ENCODE results near the gene NPNT. TPM values are rescaled to one million over a fixed set of nuclear protein-coding genes. Genes with fewer than 3 reads are reported as not detected.
A peak's percentile ranks its signal among the peaks of the same experiment; 100 is the strongest.

Gene NPNT
- total and polyA plus RNA-seq, 5 experiments from 2014 or later, result not detected

DNA sequence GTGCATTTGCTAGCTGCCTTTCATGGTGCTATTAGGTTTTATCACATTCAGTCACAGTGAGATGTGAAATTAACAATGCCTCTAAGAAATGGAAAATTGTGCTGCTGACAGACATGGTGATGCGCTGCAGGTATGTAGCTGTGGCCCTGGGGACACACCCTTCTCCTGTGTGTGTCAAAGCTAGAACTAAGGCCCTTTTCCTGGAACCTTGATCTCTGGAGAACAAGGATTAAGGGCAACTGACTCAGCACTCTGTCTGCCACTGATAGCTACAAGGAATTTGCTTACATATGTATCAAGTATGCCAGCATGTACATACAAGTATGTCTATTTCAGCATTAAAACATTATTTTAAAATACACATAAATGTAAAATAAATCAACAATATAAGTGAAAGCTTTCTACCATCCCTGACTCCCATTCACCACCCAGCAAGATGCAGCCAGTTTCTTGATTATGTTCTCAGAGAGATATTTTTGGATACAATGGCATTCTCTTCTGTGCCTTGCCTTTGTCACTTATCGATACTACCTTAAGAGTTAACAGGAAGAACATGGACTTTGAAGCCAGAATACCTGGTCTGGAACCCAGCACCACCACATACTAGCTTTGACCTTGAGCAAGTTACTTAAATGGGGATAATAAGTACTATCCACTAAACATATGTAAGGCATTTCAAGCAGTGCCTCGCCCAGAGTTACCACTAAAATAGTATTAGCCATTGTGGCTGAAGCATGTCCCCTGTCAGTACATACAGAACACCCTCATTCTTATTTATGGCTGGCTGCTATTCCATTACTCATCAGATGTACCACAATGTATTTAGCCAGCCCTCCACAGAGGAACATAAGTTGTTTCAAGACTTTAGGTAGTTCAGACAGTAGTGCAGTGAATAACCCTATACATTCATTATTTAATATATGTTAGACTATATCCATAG, 68.5 kb downstream of the NPNT start:
- no peaks in the 10 kb centered on the region for H3K4me1 Mint-ChIP-seq
- H3K27me3 Mint-ChIP-seq, result peaks cover 3 to 16% (median 10%) of the 10 kb centered on the region in 5 donors
- POLR2A ChIA-PET, result no interaction called here
- no peak overlapping the region for H3K27ac Mint-ChIP-seq
- H3K4me3 Mint-ChIP-seq, result no peak overlapping the region
- DNase-seq, result no peak
- H3K9me3 Mint-ChIP-seq, result no peaks in the 10 kb centered on the region
- ATAC-seq, result no peak
- H3K36me3 Mint-ChIP-seq, result no peaks in the 10 kb centered on the region

DNA sequence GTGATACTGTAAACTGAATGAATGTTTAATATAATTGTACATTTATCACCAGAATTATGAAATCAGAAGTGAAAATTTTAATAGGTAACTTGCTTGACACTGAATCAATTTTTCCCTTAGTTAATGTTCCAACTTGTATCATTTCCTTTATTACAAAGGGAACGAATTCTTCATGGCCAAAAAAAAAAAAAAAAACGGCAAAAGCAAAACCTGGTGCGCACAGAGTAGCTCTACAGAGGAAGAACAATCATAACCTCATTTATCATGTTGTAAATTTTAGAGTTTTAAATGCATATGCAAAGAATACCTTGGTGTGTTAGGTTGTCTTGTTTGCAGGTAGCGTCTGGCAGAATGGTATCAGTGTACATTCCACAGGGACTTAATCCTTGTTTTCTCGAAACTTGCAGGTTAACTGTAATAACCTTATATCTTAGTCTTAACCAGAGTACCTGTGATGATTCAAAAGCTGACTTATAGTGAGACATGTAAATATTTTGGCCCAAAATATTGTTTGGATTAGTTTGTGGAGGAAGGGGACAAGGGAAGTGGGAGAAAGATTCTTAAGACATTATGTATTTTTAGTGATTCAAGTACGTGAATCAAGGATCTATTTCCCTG, 70.0 kb downstream of the NPNT start:
- DNase-seq (no peak), ATAC-seq (no peak)
- POLR2A ChIA-PET, result no interaction called here
- Mint-ChIP-seq H3K9me3 (no peaks in the 10 kb centered on the region), H3K27ac (no peak overlapping the region), H3K4me1 (no peaks in the 10 kb centered on the region), H3K27me3 (peaks cover 3 to 17% (median 10%) of the 10 kb centered on the region in 5 donors), H3K36me3 (no peaks in the 10 kb centered on the region), H3K4me3 (no peak overlapping the region)

DNA sequence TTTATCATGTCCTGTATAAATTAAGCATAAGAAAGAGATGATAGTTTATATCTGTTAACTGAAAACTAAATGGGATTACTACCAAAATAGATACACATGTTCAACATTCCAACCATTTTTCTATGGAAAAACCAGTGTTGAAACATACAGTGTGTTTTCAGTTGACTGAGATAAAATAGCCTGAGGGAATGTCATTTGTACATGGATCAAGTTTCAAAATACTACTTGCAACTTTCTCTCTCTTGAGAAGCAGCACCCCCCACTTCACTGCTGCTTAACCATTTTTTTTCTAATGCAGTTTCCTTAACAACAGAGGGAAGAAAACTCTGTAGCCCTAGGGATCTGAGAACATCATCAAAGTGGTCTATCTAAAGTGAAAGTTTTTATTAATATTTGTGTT, 70.8 kb downstream of the NPNT start:
- H3K4me1 Mint-ChIP-seq, result no peaks in the 10 kb centered on the region
- no peaks in the 10 kb centered on the region for H3K9me3 Mint-ChIP-seq
- ATAC-seq (no peak), DNase-seq (no peak)
- H3K27me3 Mint-ChIP-seq, result peaks cover 3 to 18% (median 10%) of the 10 kb centered on the region in 5 donors
- no peaks in the 10 kb centered on the region for H3K36me3 Mint-ChIP-seq
- no peak overlapping the region for H3K27ac Mint-ChIP-seq
- no peak overlapping the region for H3K4me3 Mint-ChIP-seq
- POLR2A ChIA-PET, result no interaction called here

DNA sequence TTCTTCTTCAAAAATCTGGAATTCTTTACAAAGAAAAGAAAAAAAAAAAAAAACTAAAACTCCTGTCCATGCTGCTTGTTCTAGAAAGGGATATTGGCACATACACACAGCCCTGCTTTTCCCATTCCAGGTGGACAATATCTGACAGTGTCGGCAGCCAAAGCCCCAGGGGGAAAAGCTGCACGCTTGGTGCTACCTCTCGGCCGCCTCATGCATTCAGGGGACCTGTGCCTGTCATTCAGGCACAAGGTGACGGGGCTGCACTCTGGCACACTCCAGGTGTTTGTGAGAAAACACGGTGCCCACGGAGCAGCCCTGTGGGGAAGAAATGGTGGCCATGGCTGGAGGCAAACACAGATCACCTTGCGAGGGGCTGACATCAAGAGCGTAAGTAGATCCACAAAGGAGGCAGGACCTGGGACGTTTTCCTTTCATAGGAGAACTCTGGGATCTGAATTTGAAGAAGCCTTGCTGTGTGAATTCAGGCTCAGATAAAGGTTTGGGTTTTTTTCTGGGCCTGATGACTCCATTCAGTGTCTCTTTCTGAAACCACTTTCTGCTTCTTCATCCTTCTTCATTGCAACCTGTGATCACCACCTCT, 71.9 kb downstream of the NPNT start:
- Mint-ChIP-seq H3K27ac (no peak overlapping the region), H3K4me1 (no peaks in the 10 kb centered on the region), H3K27me3 (peaks cover 3 to 13% (median 7%) of the 10 kb centered on the region in 5 donors), H3K4me3 (no peak overlapping the region), H3K36me3 (no peaks in the 10 kb centered on the region), H3K9me3 (no peaks in the 10 kb centered on the region)
- DNase-seq, result no peak
- ATAC-seq, result no peak
- POLR2A ChIA-PET, result no interaction called here

DNA sequence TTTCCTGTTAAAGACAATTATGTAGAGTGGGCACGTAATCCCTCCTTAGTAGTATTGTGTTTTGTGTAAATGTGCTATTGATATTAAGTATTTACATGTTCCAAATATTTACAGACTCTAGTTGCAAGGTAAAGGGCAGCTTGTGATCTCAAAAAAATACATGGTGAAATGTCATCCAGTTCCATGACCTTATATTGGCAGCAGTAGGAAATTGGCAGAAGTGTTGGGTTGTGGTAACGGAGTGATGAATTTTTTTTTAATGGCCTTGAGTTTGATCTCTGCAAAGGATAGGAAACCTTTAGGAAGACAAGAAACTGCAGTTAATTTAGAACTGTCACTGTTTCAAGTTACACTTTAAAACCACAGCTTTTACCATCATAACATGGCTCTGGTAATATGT, 74.3 kb downstream of the NPNT start:
- ATAC-seq, result no peak
- Mint-ChIP-seq H3K9me3 (no peaks in the 10 kb centered on the region), H3K36me3 (no peaks in the 10 kb centered on the region), H3K4me1 (no peaks in the 10 kb centered on the region), H3K27ac (no peak overlapping the region), H3K27me3 (peaks cover 0 to 7% (median 1%) of the 10 kb centered on the region in 5 donors), H3K4me3 (no peak overlapping the region)
- DNase-seq, result no peak
- POLR2A ChIA-PET, result no interaction called here

DNA sequence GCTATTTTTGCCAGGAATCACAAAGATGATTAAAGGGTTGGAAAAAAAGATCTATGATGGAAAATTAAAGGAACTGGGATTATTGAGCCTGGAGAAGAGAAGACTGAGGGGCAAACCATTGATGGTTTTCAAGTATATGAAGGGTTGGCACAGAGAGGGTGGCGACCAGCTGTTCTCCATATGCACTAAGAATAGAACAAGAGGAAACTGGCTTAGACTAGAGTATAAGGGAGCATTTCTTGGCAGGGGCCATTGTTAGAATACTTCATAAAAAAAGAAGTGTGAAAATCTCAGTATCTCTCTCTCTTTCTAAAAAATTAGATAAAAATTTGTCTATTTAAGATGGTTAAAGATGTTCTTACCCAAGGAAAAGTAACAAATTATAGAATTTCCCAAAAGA, 75.1 kb downstream of the NPNT start:
- no peak for DNase-seq
- no peaks in the 10 kb centered on the region for H3K9me3 Mint-ChIP-seq
- no peak for ATAC-seq
- H3K4me1 Mint-ChIP-seq, result no peaks in the 10 kb centered on the region
- H3K4me3 Mint-ChIP-seq, result no peak overlapping the region
- POLR2A ChIA-PET, result no interaction called here
- H3K27ac Mint-ChIP-seq, result no peak overlapping the region
- H3K36me3 Mint-ChIP-seq, result no peaks in the 10 kb centered on the region
- H3K27me3 Mint-ChIP-seq, result peaks cover 0 to 7% (median 1%) of the 10 kb centered on the region in 5 donors

DNA sequence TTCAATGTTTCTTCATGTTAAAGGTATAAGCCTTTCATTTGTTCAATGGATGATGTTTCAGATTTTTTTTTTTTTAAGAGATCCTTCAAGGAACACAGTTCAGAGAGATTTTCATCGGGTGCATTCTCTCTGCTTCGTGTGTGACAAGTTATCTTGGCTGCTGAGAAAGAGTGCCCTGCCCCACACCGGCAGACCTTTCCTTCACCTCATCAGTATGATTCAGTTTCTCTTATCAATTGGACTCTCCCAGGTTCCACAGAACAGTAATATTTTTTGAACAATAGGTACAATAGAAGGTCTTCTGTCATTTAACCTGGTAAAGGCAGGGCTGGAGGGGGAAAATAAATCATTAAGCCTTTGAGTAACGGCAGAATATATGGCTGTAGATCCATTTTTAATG, 75.8 kb downstream of the NPNT start:
- POLR2A ChIA-PET, result no interaction called here

DNA sequence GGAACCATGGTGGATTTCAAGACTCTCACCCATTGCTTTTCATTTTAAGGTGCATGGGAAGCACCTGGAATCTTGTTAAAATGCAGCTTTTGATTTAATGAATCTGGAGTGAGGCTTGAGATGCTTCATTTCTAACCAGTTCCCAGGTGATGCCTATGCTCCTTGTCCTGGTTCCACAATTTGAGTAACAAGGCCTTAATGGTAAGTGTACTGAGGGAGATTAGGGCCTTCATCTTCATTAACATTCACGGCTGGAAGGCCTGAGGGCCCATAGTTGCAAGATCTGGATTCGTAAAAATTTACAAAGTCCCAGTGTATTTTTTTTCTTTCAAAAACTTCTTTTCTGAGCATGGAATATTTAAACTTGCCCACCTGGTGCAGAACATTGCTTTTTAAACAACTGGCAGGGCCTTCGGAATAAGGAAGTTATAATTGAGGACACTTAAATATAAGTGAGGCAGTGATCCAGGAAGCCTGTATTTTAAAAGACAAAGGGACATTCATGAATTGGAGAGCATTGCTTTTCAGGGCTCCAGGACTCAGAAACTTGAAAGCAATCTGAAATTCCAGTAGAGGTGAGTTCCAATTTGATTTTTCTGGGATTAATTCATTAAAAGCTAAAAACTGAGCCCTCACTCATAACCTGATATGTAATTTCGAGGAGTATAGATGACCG, 77.8 kb downstream of the NPNT start:
- ATAC-seq, result no peak
- no peak overlapping the region for H3K4me3 Mint-ChIP-seq
- H3K27ac Mint-ChIP-seq, result no peak overlapping the region
- H3K4me1 Mint-ChIP-seq, result no peaks in the 10 kb centered on the region
- H3K27me3 Mint-ChIP-seq, result peaks cover 0 to 7% (median 0%) of the 10 kb centered on the region in 5 donors
- DNase-seq, result no peak
- H3K36me3 Mint-ChIP-seq, result no peaks in the 10 kb centered on the region
- POLR2A ChIA-PET, result no interaction called here
- H3K9me3 Mint-ChIP-seq, result peaks cover 0 to 4% (median 0%) of the 10 kb centered on the region in 9 donors

More for the DNA sequence above, 75.8 kb downstream of the NPNT start:
- Mint-ChIP-seq H3K4me3 (no peak overlapping the region), H3K27me3 (peaks cover 0 to 7% (median 1%) of the 10 kb centered on the region in 5 donors), H3K36me3 (no peaks in the 10 kb centered on the region), H3K9me3 (no peaks in the 10 kb centered on the region), H3K4me1 (no peaks in the 10 kb centered on the region), H3K27ac (no peak overlapping the region)
- no peak for ATAC-seq
- no peak for DNase-seq

DNA sequence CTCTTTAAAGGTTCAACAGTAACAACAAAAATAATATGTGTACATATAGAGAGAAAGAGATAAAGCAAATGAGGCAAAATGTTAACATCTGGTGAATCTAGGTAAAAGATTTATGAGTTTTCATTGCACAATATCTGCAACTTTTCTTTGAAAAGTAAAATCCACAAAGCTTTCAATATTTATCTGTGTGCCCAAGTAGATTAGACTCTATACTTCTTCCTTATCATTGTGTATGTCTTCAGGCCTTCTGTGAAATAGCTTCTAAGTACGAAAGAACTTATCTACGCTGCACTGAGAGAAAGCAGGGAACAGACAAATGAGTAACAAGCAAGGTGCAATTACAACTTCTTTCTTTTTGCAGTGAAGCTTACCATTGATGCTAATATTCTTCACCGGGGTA, 81.6 kb downstream of the NPNT start:
- POLR2A ChIA-PET, result no interaction called here
- no peaks in the 10 kb centered on the region for H3K4me1 Mint-ChIP-seq

DNA sequence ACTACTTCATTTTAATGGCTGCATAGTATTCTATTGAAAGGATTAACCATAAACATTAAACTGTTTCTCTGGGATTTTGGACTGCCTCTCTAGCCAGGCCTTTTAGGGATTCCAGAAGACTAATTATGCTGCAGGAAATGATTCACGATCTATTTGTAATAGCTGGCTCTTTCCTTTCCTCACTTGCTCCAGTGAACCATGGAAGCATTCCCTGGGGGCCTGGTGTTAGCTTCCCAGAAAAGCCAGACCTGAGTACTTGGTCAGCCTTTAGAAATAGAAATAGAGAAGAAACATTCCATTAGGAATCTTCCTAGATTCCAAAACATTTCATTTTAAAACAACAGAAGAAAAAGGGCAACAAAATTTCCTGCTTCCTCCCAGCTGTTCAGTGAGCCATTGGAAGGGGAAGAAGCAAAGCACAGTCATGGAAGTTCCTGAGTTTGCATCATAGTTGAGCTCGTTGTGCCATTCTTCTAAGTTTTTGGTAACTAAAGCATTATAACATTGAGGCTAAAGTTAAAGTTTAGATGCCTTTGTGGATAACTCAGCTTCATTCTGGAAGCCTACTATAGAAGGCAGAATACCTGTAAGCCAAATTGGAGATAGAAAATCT, 83.5 kb downstream of the NPNT start:
- Mint-ChIP-seq H3K4me1 (no peaks in the 10 kb centered on the region), H3K27me3 (peaks cover 0 to 4% (median 0%) of the 10 kb centered on the region in 5 donors), H3K27ac (peak overlapping the region in 1 of 10 donors; percentile 35), H3K4me3 (no peak overlapping the region), H3K36me3 (no peaks in the 10 kb centered on the region), H3K9me3 (peaks cover 0 to 22% (median 7%) of the 10 kb centered on the region in 9 donors)
- POLR2A ChIA-PET, result no interaction called here
- DNase-seq, result no peak
- ATAC-seq, result no peak

More for the DNA sequence above, 81.6 kb downstream of the NPNT start:
- H3K9me3 Mint-ChIP-seq, result peaks cover 0 to 10% (median 3%) of the 10 kb centered on the region in 9 donors
- DNase-seq, result no peak
- no peak for ATAC-seq
- H3K27ac Mint-ChIP-seq, result no peak overlapping the region
- H3K27me3 Mint-ChIP-seq, result peaks cover 0 to 3% (median 0%) of the 10 kb centered on the region in 5 donors
- H3K4me3 Mint-ChIP-seq, result no peak overlapping the region
- H3K36me3 Mint-ChIP-seq, result no peaks in the 10 kb centered on the region

DNA sequence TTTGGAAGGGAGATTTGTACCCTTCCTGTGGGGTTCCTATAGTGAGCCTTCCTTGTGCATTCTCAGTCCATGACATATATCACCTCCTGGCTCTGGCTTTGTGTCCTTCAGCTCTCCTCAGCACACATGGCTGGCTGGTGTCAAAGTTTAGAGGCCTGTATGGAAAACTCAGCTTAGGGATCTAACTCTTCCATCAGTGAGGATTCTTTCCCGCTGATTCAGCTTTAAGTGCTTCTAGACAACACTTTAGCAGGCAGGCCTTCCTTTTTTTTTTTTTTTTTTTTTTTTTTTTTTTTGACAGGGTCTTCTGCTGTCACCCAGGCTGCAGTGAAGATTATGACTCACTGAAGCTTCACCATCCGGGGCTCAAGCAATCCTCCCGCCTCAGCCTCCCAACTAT, 84.2 kb downstream of the NPNT start:
- H3K9me3 Mint-ChIP-seq, result peaks cover 0 to 27% (median 8%) of the 10 kb centered on the region in 9 donors
- no peak for ATAC-seq
- H3K36me3 Mint-ChIP-seq, result no peaks in the 10 kb centered on the region

DNA sequence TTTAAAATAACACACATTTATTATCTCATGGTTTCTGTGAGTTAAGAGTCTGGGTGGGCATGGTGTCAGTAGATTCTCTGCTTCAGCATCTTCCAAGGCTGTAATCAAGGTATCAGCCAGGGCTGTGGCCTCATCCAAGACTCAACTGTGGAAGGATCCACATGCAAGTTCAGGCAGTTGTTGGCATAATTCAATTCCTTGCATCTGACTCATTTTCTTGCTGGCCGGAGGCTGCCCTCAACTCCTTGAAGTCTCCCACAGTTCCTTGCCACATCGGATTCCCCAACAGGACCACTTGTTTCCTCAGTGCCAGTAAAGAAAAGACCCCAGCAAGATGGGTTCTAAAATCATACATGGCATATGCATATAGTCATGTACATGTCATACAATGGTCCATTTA, 93.4 kb downstream of the NPNT start:
- no peaks in the 10 kb centered on the region for H3K36me3 Mint-ChIP-seq
- no peak overlapping the region for H3K4me3 Mint-ChIP-seq
- no peaks in the 10 kb centered on the region for H3K4me1 Mint-ChIP-seq
- peaks cover 2 to 33% (median 11%) of the 10 kb centered on the region in 9 donors for H3K9me3 Mint-ChIP-seq
- peaks cover 0 to 2% (median 0%) of the 10 kb centered on the region in 5 donors for H3K27me3 Mint-ChIP-seq
- ATAC-seq (no peak), DNase-seq (no peak)
- POLR2A ChIA-PET, result no interaction called here
- H3K27ac Mint-ChIP-seq, result no peak overlapping the region

More for the DNA sequence above, 84.2 kb downstream of the NPNT start:
- POLR2A ChIA-PET, result no interaction called here
- DNase-seq, result no peak
- no peaks in the 10 kb centered on the region for H3K4me1 Mint-ChIP-seq
- peaks cover 0 to 4% (median 0%) of the 10 kb centered on the region in 5 donors for H3K27me3 Mint-ChIP-seq
- H3K4me3 Mint-ChIP-seq, result no peak overlapping the region
- H3K27ac Mint-ChIP-seq, result no peak overlapping the region

Data from naive thymus-derived CD8-positive, alpha-beta T cell (primary cell).